Nephron (organoid): Measurements from ENCODE around the gene LRCH1.

Experiments
- H3K27ac Mint-ChIP-seq, 3 experiments: 2 replicates each; pipeline ENCODE4 v1.8.0; 2020; ENCODE audit warnings: mixed read lengths in 3 of 3, mild to moderate bottlenecking in 2 of 3, moderate library complexity in 1 of 3
- H3K27me3 Mint-ChIP-seq: 2 replicates; pipeline ENCODE4 v1.8.0; 2021; ENCODE audit warnings: low read depth, mild to moderate bottlenecking, moderate library complexity, mixed read lengths
- H3K36me3 Mint-ChIP-seq: 2 replicates; pipeline ENCODE4 v1.8.0; 2020; ENCODE audit warnings: low read depth, mixed read lengths
- H3K4me1 Mint-ChIP-seq: 2 replicates; pipeline ENCODE4 v1.8.0; 2020; ENCODE audit warnings: mixed read lengths
- H3K4me3 Mint-ChIP-seq, 3 experiments: 2 replicates each; pipeline ENCODE4 v1.8.0; 2020; ENCODE audit warnings: mild to moderate bottlenecking in 3 of 3, mixed read lengths in 3 of 3, moderate library complexity in 2 of 3
- H3K9me3 Mint-ChIP-seq: 2 replicates; pipeline ENCODE4 v1.8.0; 2020; ENCODE audit warnings: mixed read lengths
- TF ChIP-seq, protein P1 (sequence below), 3 experiments: fragments of 200-600 bp; sonication (generic); IDR thresholded peaks; one replicate each; pipeline ENCODE4 v1.5.0; 2021; ENCODE audit warnings: antibody characterized with exemption in 3 of 3; ENCODE audit not compliant: unreplicated experiment in 3 of 3

The LRCH1 gene

DNA sequence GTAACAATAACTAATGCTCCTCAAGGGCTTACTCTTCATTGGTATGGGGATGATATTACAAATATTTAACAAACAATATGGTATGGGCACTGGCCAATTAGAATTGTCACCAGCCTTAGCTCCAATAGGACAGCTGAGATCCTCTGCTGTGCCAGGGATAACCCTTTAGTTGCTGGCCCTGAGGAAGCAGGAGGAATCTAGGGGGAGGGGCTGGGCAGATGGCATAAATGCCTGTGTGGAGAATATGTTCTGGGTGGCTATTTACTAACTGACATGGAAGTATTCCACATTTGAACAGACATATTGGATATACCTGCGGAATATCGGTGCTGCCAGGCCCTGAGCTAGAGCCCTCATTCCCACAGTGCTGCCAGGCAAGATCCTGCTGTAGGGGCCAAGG lies 16.6 kb upstream of the LRCH1 start:
- TF ChIP-seq, protein P1, sequence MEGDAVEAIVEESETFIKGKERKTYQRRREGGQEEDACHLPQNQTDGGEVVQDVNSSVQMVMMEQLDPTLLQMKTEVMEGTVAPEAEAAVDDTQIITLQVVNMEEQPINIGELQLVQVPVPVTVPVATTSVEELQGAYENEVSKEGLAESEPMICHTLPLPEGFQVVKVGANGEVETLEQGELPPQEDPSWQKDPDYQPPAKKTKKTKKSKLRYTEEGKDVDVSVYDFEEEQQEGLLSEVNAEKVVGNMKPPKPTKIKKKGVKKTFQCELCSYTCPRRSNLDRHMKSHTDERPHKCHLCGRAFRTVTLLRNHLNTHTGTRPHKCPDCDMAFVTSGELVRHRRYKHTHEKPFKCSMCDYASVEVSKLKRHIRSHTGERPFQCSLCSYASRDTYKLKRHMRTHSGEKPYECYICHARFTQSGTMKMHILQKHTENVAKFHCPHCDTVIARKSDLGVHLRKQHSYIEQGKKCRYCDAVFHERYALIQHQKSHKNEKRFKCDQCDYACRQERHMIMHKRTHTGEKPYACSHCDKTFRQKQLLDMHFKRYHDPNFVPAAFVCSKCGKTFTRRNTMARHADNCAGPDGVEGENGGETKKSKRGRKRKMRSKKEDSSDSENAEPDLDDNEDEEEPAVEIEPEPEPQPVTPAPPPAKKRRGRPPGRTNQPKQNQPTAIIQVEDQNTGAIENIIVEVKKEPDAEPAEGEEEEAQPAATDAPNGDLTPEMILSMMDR (IDR thresholded peaks at IDR 0.05; ENCODE audit: unreplicated experiment in 3 of 3), result no peak
- no peak overlapping the region for H3K27ac Mint-ChIP-seq
- no peak overlapping the region for H3K4me3 Mint-ChIP-seq

DNA sequence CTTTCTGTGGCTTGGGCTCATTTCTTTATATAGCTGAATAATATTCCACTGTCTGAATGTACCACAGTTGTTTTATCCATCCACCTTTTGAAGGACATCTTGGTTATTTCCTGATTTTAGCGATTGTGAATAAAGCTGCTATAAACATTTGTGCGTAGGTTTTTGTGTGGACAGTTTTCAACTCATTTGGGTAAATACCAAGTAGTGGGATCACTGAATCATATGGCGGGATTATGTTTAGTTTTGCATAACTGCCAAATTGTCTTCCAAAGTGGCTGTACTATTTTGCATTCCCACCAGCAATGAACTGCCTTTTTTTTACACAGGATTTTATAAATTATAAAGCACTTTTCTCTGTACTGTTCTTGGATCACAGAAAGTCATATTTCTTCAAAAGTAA lies 13.7 kb upstream of the LRCH1 start:
- Mint-ChIP-seq H3K27me3 (no peaks in the 10 kb centered on the region), H3K4me1 (no peaks in the 10 kb centered on the region), H3K9me3 (no peaks in the 10 kb centered on the region), H3K27ac (no peak overlapping the region), H3K4me3 (no peak overlapping the region), H3K36me3 (no peaks in the 10 kb centered on the region)
- TF ChIP-seq, protein P1 (IDR thresholded peaks at IDR 0.05; ENCODE audit: unreplicated experiment in 3 of 3), result no peak

More for the DNA sequence above, 16.6 kb upstream of the LRCH1 start:
- H3K9me3 Mint-ChIP-seq, result no peaks in the 10 kb centered on the region
- peaks cover 5% of the 10 kb centered on the region for H3K4me1 Mint-ChIP-seq
- H3K27me3 Mint-ChIP-seq, result no peaks in the 10 kb centered on the region
- H3K36me3 Mint-ChIP-seq, result no peaks in the 10 kb centered on the region

DNA sequence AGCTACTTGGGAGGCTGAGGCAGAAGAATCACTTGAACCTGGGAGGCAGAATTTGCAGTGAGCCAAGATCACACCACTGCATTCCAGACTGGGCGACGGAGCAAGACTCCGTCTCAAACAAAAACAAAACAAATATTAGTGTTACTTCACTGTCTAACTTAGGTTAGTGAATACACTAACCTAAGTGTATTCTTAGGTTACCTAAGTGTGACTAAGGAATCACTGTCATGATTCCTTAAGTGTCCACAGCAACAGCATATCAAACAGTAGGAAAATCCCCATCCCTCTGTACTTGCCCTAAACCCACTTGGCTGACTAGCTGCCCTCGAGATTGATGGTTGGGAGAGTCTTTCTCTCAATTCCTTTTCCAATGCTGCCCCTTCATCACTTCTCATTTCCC lies 11.8 kb upstream of the LRCH1 start:
- no peaks in the 10 kb centered on the region for H3K9me3 Mint-ChIP-seq
- H3K4me3 Mint-ChIP-seq, result no peak overlapping the region
- no peaks in the 10 kb centered on the region for H3K4me1 Mint-ChIP-seq
- H3K27me3 Mint-ChIP-seq, result no peaks in the 10 kb centered on the region
- TF ChIP-seq, protein P1 (IDR thresholded peaks at IDR 0.05; ENCODE audit: unreplicated experiment in 3 of 3), result no peak
- no peaks in the 10 kb centered on the region for H3K36me3 Mint-ChIP-seq
- peak overlapping the region in 1 of 3 experiments; percentile 15 for H3K27ac Mint-ChIP-seq

DNA sequence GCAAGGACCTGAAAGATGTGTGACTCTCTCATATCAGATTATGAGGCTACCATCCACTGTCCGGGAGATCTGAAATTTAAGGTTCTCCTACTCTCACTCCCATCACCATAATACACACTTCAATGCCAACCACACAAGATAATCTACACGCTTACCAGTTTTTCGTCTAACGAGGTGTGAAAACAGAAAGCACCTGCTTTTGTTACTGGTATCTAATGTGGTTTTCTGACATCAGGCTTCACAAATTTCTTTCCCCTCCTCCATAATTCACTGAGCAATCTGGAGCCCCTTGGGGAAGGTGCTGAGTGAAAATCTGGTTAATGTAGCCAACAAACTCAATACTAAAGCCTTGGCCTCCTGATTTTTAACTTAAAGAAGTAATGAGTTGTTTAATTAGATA lies 10.1 kb upstream of the LRCH1 start:
- H3K36me3 Mint-ChIP-seq, result no peaks in the 10 kb centered on the region
- peaks cover 4% of the 10 kb centered on the region for H3K27me3 Mint-ChIP-seq
- TF ChIP-seq, protein P1 (IDR thresholded peaks at IDR 0.05; ENCODE audit: unreplicated experiment in 3 of 3), result no peak
- H3K9me3 Mint-ChIP-seq, result no peaks in the 10 kb centered on the region
- H3K4me1 Mint-ChIP-seq, result no peaks in the 10 kb centered on the region
- no peak overlapping the region for H3K27ac Mint-ChIP-seq
- no peak overlapping the region for H3K4me3 Mint-ChIP-seq

- Mint-ChIP-seq H3K9me3 (no peaks in the 10 kb centered on the region), H3K36me3 (no peaks in the 10 kb centered on the region), H3K27ac (no peak overlapping the region), H3K4me3 (no peak overlapping the region), H3K27me3 (peaks cover 4% of the 10 kb centered on the region), H3K4me1 (no peaks in the 10 kb centered on the region)
- TF ChIP-seq, protein P1 (IDR thresholded peaks at IDR 0.05; ENCODE audit: unreplicated experiment in 3 of 3), result no peak
These were observed 9.7 kb upstream of the LRCH1 start for GRCh38 chr13:46543287-46543686.

- Mint-ChIP-seq H3K27me3 (peaks cover 4% of the 10 kb centered on the region), H3K9me3 (no peaks in the 10 kb centered on the region), H3K4me1 (no peaks in the 10 kb centered on the region), H3K36me3 (no peaks in the 10 kb centered on the region), H3K27ac (no peak overlapping the region), H3K4me3 (no peak overlapping the region)
- TF ChIP-seq, protein P1 (IDR thresholded peaks at IDR 0.05; ENCODE audit: unreplicated experiment in 3 of 3), result no peak
These were observed 8.8 kb upstream of the LRCH1 start for GRCh38 chr13:46544208-46544607.
